NCI-H748 (cell line): ENCODE data around the gene RTN4R.
"Not testable (repeated sequence)": the region's sequence is repeated elsewhere in the genome, so short reads cannot be mapped to it uniquely, and the experiment has no call there.

Experiments used
- DNase-seq: peaks from one replicate; lab custom pipeline; 2025; ENCODE audit not compliant: unreplicated experiment; lab: John Stamatoyannopoulos, UW

RTN4R gene

DNA sequence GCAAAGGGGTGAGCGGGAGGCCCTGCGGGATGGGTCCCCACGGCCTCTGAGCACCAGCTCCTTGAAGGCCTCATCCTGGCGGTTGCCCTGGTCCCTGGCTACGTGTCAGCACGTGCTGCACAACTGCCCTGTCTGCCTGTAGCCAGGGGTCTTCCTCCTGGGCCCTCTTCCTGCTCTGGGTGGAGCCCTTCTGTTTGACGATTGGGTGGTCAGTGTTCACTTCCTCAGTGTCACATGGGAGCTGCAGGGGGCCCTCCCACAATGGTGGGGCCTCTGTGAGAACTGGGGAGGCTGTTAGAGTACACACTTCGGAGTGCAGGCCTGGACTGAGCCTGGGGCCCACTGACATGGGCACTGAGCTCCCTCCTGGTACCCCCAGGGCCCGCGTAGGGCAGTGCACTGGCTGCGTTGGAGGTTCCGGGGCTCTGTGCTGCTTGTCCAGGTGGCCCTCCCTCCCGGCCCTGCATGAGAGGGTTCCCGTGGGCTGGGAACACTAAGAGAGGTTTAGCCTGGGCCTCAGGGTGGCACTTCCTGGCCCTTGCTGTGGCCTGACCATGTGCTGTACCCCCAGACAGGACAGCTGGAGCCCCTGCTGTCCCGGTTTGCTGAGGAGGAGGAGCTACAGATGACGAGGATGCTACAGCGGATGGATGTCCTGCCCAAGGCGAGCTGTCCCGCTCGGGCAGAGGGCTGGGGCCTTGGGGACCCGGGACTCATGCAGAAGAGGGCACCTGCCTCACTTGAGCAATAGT lies 38.0 kb upstream of the RTN4R start:
- DNase-seq: no peak

DNA sequence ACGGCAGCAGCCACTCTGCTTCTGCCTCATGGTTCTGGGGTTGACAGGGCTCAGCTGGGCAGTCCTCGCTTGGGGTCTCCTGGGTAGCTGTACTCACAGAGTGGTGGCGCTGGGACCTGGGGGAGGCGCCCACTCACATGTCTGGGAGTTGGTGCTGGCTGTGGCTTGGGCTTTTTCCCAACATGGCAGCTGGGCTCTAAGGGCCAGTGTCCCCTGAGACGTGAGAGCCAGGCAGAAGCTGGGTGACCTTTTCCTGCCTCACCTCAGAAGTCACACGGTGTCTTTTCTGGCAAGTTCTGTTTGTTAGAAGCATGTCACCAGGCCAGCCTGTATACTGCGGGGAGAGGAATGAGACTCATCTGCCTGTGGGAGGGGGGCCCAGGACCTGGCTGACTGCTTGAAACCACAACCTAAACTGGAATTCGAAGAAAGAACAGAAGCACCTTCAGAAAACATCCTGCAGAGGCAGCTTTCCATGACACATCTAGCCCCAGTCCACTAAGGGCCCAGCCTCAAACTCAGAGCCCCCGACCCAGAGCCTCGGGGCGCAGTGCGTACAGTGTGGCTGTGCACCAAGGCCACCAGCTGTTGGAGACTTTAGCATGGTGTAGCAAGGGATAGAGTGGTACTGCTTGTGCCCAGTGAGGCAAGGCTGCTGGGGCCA lies 37.2 kb upstream of the RTN4R start:
- not testable (repeated sequence) for DNase-seq

DNA sequence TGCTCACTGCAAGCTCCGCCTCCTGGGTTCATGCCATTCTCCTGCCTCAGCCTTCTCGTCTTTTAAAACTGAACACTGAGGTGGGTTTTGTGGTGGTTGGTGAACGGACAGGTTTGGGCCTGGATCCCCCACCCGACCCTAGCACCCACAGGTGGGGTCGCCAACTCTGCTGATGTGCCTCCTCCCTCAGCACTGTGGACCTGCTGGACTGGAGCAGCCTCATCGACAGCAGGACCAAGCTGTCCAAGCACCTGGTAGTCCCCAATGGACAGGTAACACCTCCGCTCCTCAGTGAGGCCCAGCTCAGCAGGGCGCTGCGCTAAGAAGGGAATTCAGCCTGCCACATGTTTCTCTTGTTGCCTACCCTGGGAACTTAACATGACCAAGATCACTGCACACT lies 36.5 kb upstream of the RTN4R start:
- no peak for DNase-seq

DNA sequence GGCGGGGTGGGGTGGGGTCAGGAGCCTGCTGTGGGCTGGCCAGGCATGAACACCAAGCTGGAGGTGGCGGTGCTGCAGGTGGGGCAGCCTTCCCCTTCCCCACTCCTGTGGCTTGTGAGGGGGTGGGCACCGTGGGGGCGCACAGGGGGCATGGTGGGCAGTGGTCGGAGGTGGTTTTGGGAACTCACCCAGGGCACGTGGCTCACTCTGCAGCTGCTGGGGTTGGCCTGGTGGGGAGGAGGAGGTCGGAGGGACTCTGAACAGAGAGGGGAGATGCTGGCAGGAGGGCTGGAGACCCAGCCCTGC lies 35.1 kb upstream of the RTN4R start:
- DNase-seq: not testable (repeated sequence)

DNA sequence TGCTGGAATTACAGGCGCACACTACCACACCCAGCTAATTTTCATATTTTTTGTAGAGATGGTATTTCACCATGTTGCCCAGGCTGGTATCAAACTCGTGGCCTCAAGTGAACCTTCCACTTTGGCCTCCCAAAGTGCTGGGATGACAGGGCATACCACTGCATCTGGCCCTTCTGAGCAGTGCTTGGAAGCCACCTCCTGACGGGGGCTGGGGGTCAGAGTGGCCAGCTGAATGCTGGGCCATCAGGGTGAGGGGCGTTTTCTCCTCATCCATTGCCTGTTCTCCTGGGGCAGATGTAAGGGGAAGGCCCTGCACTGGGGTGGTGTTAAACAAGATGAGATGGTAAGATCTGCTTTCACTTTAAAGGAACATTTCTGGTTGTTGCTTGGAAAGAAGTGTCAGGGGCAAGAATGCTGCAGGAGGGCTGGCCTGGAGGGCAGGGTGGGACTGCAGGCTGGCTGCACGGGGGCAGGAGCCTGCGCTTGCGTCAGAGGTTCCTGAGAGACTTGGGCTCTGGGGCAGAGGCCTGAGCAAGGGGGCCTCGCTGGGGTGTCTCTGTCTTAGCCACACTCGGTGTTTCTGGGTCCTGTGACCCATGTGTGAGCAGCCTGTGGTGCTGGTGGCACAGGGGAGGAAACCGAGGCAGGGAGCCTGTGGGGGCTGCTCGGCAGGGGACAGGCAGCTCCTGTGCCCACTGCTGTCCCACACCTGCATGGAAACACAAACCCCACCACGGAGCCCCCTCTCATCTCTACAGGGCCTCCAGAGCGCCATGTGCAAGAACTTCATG lies 34.5 kb upstream of the RTN4R start:
- DNase-seq: no peak

DNA sequence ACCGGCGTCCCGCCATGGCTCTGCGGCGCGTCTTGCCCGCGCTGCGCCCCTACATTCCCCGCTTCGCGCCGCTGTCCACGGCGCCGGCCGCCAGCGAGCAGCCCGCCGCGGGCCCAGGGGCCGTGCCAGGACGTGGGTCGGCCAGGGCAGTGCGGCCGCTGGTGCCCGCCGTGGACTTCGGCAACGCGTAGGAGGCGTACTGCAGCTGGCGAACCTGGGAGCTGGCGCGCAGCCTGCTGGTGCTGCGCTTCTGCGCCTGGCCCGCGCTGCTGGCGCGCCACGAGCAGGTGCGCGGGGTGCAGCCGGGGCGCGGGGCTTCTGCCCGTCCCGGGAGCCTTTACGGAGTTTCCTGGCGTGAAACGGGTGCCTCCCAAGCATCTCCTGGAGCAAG lies 31.6 kb upstream of the RTN4R start:
- peak; percentile 69 for DNase-seq

DNA sequence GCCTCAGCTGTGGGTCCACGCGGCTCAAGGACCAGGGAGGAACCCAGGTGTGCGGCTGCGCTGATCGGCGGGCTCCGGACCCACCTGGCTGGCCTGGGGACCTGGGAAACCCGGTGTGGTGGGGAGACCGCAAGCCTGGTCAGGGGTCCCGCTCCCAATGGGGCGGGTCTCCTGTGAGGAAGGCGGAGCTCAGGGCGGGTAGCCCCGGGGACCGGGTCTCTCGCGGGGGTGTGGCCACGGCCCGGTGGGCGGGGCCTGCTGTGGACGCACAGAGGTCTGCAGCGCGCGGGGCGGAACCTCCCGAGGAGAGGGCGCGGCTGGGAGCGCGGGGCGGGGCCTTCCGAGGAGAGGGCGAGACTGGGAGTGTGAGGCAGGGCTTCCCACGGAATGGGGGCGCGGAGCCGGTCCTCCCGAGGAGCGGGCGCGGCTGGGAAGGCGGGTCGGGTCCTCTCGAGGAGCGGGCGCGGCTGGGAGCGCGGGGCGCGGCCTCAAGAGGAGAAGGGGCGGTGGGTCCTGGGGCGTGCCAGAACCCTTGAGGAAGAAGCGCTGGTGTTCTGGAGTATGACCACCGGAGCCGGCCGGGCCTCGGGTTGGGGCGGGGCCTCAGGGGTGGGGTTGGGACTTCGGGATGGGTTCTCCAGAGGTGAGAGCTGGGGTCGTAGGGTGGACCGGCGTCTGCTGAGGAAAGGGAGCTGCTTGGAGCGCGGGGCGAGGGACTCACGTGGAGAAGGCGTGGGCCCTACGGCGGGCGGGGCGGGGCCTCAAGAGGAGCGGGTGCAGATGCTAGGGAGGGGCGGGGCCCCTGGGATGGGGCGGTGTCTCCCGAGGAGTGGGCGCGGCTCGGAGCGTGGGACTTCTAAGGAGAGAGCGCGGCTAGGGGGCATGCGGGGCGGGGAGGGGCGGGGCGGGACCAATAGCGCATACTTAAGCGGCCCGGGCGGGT lies 31.0 kb upstream of the RTN4R start:
- peak; percentile 85 for DNase-seq

DNA sequence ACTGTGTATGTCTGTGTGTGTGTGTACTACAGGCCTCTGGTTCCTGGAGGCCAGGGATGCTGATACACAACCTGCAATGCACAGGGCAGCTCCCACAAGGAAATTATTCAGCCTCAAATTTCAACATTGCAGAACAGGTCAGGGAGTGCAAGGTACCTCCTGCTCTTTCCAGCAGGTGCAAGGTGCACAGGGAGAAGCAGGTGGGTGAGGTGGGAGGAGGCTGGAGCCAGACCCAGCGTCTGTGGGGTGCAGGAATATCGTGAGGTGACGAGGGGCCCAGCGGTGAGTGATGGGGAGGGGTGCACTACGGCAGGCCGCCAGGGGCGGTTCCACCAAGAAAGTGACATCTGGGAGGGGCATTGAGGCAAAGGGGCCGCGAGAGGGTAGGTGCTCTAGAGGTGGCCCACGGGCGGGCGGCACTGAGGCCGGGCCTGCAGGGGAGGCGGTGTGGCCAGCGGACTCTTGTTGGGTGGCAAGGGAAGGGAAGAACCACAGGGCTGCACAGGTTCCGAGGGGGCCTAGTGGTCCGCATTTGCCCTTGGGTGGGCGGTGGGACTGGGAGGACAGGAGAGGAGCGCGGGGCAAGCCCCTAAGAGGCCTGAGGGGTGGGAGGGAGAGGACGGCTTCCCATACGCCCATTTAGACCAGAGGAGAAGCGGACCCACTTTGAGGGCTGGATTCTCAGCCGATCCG lies 30.1 kb upstream of the RTN4R start:
- no peak for DNase-seq

DNA sequence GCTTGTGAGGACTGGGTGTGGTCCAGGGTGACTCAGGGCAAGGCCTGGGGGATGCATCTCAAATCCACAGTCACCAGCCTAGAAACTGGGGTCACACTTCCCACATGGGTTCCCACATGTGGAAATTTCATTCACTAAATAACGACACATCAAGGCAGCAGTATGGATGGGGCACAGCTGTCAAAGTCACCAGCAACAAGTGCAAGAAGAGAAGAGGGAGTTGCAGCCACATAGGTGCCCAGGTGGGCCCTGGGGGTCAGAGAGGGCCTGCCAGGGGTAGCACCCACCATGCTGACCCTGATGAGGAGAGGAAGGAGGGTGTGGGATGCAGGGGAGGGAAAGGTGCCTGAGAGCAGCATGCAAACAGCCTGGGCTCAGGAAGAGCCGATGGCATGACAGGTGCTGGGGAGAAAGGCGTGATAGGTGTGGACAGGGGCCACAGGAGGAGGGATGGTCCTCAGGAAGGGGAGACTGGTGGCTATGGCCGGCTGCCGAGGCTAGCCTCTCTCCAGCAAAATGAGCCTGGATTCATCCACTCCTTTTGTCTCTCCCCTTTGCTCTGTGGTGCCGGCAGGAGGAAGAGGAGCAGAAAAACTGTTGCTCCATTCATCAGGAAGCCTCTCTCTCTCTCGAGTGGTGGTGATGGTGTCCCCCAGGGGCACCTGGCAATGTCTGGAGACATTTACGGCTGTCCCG lies 29.4 kb upstream of the RTN4R start:
- no peak for DNase-seq

DNA sequence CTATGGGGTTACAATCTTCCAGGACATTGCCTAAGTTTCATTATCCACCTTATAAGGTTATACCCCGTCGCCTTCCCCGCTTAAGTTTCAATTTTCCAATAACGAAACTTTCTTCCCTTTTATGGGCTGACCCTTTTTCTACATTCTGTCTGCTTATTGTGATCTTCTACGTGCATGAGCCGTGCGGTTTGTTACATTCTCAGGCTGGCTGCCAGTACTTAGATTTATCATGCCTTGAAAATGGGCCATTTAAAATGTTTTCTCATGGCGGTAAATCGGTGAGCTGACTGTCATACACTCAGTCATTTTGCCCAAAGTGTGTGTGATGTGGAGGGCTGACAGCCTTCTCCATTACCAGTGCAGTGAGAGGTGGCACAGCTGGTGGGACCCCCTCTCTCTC lies 28.5 kb upstream of the RTN4R start:
- DNase-seq: no peak

DNA sequence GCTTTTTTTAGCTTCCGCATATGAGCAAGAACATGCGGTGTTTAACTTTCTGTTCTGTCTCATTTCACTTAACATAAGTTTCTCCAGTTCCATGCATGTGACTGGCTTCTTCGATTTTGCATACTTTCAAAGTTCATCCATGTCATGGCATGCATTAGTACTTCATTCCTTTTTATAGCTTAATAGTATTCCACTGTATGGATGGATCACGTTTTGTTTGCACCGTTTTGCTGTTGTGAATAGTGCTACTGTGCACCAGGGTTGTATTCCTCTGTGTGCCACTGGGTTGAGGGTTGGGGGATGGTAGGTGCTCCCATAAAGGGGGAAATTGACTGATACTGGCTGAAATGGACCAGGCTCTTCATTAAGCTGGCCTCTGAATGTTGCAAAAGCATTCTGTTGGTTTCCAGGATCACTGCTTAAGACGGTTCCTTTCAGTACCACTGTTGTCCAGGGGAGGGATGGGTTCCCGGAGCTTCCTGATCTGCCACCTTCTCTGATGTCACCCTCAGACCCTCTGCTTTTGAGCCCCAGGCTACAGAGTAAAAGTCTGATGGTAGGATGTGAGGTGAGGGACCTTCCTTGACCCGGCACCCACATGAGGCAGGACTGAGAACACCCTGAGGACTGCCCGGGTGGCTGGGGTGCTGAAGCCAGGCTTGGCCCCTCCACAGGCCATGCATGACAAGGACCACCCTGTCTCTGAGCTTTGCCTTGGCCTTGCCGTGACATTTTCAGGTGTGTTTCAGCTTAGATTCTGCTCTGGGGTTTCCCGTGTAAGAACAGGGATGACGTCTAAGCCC lies 27.3 kb upstream of the RTN4R start:
- no peak for DNase-seq

DNA sequence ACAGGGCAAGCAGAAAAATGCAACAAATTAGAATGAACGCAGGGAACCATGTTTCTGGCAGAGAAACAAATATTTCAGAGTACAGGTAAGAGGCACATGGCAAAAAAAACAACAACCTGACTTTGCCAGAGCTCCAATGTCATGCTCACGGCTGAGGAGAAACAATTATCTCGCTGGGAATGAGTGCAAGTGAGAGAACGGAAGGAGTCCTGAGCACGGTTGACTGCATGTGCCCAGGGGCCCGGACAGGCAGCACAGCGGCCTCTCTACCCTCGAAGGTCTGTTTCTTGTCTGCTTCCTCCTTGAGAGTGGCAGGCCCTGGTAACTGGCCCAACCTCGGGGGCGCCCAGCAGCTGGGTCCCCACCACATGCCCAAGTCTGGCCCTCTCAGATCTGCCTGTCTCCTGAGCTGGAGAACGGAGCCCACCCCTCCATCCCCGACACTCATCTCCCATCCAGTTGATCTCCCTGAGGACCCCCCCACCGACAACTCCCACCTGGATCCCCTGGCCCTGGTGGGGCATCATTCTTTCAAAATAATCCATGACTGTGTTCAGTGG lies 24.6 kb upstream of the RTN4R start:
- no peak for DNase-seq

DNA sequence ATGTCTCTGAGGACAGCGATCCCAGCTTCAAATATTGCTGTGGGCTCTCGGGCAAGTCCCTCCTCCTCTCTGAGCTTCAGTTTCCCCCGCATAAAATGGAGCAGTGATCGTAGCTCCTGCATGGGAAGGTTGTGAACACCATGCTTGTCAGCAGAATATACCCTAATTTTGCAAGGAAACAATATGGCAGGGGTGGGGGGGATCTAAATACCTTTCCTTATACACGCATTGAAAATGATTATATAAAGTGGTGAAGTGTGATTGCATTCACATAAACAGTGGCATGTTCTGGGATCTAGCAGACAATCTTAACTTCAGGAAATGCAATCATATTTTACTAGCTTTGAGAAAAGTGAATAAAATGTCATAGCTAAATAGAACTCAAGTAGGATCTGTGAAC lies 24.0 kb upstream of the RTN4R start:
- no peak for DNase-seq

DNA sequence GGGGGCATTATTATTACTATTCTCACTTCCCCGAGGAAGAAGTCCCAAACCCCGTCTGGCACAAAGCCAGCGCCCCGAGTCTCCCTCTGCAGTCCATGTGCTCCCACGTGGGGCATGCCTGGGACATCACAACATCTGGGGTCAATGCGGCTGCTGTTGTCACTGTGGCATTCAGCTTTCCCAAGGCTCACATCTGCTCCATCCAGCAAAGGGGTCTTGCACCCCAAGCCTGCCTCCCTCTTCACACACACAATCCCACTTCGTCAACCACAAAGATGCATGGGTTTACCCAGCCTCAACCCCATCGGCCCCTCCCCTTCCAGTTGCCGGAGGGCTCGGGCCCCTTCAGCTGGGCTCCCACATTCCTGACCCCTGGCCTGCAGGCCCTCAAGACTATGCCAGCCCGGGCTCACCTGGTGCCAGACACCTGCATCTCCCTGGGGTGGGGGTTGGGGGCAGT lies 23.5 kb upstream of the RTN4R start:
- no peak for DNase-seq

DNA sequence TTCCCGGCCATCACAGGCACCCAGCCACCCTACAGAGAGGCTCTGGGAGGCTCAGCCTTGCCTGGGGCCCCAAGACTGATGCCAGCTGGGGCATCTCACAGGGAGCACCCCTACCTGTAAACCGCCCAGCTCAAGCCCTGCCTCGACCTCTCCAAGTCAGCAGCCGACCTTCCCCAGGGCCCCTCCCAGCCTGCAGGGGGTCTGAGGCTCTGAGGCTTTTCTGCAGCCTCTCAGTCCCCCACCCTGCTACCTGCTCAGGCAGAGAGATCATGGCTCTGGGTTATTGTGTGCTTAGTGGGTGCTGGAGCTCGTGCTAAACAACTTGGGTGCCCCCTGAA lies 23.1 kb upstream of the RTN4R start:
- DNase-seq: no peak

DNA sequence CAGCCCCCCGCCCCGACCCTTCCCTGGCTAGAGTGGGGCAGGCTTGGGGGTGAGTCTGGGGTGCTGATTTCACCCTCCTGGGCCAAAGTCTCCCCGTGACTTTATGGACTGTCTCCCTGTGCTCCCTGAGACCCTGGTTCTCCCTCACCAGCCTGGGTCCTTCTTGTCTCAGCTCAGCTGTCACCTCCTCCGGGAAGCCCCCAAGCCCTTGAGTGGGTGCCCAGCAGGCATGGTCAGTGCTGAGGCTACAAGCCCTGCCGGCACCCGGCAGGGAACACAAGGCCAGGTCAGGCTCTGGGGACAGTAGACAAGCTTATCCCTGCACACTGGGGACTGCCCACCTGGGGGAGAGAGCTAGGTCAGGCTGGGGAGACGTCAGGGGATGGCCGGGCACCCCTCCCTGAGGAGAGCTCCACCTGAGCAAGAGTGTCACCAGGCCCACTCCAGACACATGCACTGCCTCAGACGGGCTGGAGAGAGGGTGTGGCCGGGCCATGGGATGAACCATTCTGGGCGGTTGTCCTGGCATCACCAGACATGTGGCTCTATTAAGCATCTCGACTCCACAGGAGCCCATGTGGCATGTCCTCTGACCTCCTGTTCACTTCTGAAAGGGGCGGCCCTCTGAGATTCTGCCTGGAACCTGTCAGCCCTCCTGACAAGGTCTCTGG lies 22.6 kb upstream of the RTN4R start:
- no peak for DNase-seq

DNA sequence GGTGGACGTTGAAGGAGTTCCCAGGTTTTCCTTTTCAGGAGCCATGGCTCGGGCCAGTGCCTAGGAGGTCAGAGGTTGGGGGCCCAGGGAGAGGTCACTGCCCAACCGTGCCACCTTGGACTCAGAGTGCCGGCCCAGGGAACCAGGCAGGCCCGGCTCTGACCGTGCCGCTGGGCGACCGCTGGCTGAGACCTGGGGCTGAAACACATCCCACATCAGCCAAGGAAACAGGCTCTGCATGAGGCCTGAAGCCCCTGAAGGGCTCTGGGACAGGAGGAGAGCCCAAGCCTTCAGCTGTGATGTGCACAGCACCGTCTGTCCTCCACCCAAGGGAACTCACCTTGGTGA lies 21.9 kb upstream of the RTN4R start:
- DNase-seq: no peak
